Activated CD8-positive, alpha-beta memory T cell treated with anti-CD3 and anti-CD28 coated beads, Interleukin-2, amount 50 U/mL, for 1 hour (primary cell): ENCODE results near the gene DOC2B.
"Not testable (repeated sequence)": the region's sequence is repeated elsewhere in the genome, so short reads cannot be mapped to it uniquely, and the experiment has no call there.

Experiments used
- DNase-seq: peaks from one replicate; pipeline ENCODE4 v3.0.0-alpha.2; 2020; ENCODE audit errors: extremely low read depth

DOC2B gene

GRCh38 chr17:181245-182049 is at the start of gene DOC2B:
Gene DOC2B (minus strand): TSS chr17:181650. CDS start chr17:181479, 171 bp downstream.
- no peak for DNase-seq

GRCh38 chr17:230395-230770 is 48.9 kb upstream of the DOC2B start:
- no peak for DNase-seq

- DNase-seq = no peak
Observed at GRCh38 chr17:229709-230394, 48.4 kb upstream of the DOC2B start.

- DNase-seq = no peak
Observed at GRCh38 chr17:228951-229708, 47.7 kb upstream of the DOC2B start.

GRCh38 chr17:227946-228615 is 46.6 kb upstream of the DOC2B start:
- no peak for DNase-seq

- DNase-seq = no peak
Observed at GRCh38 chr17:227078-227945, 45.9 kb upstream of the DOC2B start.

- DNase-seq = no peak
Observed at GRCh38 chr17:226108-227077, 44.9 kb upstream of the DOC2B start.

- no peak for DNase-seq
Observed at GRCh38 chr17:225551-225950, 44.1 kb upstream of the DOC2B start.

- not testable (repeated sequence) for DNase-seq
Observed at GRCh38 chr17:224576-224975, 43.1 kb upstream of the DOC2B start.

- DNase-seq = no peak
Observed at GRCh38 chr17:223723-224471, 42.4 kb upstream of the DOC2B start.

GRCh38 chr17:222172-222571 is 40.7 kb upstream of the DOC2B start:
- no peak for DNase-seq

- no peak for DNase-seq
Observed at GRCh38 chr17:219696-220095, 38.2 kb upstream of the DOC2B start.

GRCh38 chr17:218432-219110 is 37.1 kb upstream of the DOC2B start:
- no peak for DNase-seq

- no peak for DNase-seq
Observed at GRCh38 chr17:216625-217024, 35.2 kb upstream of the DOC2B start.

- not testable (repeated sequence) for DNase-seq
Observed at GRCh38 chr17:215563-216478, 34.4 kb upstream of the DOC2B start.

GRCh38 chr17:214881-215331 is 33.5 kb upstream of the DOC2B start:
- no peak for DNase-seq
